Skin of body (tissue), 2 donors: ENCODE results near the gene PPARA. TPM values are rescaled to one million over a fixed set of nuclear protein-coding genes. Genes with fewer than 3 reads are reported as not detected.
"Not testable (repeated sequence)": the region's sequence is repeated elsewhere in the genome, so short reads cannot be mapped to it uniquely, and the experiment has no call there.

Experiments
- DNase-seq: peaks from one replicate; lab custom pipeline; 2025; lab: John Stamatoyannopoulos, UW
- total RNA-seq: library from RNA; depleted of rRNA; stranded (reverse); fragments of >200 nt; gene quantifications from one replicate; pipeline ENCODE4 v1.2.3, GENCODE V29; 2014

The PPARA gene
- total RNA-seq, 1 donor from 2014 or later, result 24.2 TPM

DNA sequence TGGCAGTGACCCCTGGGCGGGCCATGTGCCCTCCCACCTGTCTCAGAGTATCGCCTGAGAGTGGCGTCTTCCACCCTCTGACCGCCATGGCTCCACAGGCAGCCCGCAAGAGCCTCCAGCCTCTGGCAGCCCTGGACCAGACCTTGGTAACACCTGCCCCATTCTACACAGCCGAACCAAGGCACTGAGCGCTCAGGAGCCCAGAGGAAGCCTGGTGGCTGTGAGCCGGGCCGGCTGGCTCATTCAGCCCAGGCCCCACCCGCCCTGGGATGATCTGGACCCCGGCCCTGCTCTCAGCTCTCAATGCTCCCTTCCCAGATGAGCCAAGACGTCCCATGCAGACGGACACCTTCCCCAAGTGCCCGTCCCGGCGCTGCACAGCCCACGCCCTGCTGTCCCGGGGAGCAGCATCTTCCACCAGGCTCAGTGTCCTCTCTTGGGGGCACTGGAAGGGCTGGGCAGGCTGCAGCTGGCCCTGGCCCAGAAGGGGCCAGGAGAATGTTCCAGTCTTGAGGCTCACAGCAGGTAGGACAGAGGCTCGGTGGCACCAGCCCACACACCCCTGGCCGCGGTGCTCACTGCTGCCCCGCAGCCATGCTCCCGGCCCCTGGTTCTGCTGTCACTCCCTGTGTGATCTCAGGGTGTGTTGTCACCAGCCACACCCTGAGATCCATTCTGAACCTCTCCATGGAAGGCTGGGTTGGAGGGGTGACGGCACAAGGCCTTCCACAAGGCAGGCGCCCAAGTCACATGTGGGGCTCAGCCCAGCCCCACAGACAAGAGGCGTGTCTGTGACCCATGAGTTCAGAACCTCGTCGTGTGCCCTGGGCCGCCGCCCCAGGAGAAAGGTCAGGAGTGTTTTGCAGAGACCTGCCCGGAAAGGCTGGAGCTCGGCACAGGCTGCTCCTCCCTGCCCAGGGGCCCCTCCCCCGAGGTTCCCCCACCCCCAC, 24.2 kb upstream of the PPARA start:
- no peak for DNase-seq

DNA sequence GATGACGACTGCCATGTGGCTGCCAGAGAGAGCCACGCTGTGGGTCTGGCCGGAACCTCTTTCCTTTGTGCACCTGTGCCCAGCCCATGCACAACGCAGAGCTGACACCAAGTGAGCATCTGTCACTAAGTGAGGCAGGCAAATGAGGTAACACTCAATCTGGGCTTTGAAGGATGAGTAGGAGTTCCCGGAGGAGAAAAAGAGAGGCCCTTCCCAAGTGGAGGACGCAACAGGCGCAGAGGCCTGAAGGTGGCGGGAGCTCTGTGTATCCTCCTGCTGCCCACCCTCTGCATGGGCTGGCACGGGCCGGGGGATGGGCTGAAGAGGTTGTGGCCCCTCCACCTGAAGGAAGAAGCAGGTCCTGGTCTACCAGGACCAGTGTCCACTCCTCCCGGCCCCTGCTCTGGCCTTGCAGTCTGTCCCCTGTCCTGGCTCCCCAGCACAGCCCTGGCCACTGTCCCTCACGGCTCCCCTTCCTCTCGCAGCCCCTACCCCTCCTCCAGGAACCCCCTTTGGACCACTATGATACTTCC, 23.4 kb upstream of the PPARA start:
- no peak for DNase-seq

DNA sequence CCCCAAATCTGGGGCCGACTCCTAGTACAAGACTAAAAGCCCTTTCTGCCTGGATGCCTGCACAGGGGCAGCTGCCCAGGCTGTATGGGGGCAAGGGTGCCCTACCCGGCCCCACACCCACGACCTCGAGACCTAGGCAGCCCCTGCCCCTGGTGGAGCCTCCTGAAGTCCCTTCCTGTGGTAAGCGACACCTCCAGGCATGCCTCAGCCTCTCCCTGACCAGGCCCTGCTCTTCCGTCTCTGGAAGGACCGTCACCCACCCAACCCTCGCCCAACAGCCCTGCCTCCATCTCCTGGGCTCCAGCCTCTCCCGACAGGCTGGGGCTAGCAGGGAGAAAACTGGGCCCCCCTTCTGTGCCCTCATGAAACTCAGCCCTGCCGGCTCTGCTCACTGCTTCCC, 22.8 kb upstream of the PPARA start:
- DNase-seq, result no peak

DNA sequence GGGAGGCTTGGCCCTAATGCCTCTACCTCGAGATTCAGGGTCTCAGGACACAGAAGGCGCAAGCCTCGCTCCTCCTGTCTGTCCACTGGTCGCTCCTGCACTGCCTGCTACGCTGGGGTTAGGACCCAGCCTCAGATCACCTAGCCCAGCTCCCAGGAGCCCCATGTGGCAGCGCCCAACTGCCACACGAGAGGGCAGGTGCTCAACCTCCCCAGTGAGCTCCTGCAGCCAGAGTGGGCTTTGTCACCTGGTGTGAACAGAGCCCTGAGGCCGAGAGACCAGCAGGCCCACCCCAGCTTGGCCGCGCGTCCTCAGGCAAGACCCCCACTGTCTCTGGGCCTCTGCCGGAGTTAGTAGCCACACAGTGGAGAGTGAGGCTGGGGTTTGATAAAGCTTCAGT, 21.7 kb upstream of the PPARA start:
- DNase-seq, result no peak

DNA sequence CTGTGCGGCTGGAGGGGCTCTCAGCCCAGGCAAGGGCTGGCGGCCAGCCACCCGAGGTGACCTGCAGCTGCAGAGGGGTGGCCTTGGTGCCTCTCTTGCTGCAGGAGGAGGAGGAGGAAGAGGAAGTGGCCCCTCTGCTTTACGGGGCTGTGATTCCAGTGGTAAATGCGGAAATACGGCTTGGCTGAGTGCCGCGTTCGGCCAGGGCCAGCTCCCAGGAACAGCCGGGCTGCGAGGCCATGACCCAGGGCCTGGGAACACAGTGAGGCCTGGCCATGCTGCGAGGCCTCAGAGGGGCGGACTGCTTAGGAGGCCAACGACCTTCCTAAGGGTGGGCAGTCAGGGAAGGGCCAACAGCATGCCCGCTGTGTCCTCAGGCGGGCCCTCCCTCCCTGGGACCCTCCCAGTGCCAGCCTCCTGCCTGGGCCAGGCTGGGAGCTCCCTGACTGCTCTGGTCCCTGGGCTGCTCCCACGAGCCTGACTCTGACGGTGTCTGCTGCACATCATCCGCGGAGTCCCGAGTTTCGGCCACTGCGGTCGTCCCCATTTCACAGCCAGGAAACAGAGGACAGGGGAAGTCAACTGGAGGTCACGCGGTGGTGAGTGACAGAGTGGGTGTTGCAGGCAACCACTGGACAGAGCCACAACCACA, 20.8 kb upstream of the PPARA start:
- no peak for DNase-seq

DNA sequence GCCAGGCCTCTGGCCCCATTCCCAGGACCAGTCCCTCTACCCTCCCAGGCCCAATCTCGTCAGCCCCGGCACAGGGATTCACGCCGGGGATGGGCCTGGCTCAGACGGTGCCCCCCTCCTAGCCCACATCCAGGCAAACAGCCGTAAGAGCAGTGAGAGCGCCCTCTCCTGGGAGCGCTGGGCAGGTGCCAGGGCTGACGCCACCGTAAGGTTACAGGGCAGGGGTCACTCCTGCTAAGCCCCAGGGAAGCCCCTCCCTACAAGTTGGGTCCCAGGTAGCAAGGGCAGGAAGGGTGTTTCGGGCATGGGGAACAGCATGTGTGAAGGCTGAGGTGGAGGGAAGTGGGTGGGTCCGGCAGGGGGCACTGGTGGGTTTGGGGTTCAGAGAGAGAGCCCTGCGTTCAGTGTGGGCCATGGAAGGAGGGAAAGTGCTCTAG, 19.2 kb upstream of the PPARA start:
- no peak for DNase-seq

DNA sequence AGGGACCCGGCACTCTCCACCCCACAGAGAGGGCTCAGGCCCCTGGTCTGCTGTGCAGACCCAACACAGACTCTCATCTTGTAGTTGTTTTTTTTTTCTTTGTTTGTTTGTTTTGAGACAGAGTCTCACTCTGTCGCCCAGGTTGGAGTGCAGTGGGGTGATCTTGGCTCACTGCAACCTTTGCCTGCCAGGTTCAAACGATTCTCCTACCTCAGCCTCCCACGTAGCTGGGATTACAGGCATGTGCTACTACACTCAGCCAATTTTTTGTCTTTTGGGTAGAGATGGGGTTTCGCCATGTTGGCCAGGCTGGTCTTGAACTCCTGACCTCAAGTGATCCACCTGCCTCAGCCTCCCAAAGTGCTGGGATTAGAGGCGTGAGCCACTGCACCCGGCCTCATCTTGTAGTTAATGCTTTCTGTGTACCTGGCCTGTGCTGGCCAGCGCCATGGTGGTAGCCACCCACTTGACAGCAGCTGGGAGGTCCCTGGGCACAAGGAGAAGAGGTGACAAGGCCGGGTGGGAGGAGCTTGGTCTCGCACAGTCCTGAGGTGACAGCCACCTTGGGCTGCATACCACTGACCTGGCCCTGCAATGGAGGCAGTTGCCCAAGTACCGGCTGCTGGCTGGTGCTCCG, 18.0 kb upstream of the PPARA start:
- DNase-seq, result not testable (repeated sequence)

DNA sequence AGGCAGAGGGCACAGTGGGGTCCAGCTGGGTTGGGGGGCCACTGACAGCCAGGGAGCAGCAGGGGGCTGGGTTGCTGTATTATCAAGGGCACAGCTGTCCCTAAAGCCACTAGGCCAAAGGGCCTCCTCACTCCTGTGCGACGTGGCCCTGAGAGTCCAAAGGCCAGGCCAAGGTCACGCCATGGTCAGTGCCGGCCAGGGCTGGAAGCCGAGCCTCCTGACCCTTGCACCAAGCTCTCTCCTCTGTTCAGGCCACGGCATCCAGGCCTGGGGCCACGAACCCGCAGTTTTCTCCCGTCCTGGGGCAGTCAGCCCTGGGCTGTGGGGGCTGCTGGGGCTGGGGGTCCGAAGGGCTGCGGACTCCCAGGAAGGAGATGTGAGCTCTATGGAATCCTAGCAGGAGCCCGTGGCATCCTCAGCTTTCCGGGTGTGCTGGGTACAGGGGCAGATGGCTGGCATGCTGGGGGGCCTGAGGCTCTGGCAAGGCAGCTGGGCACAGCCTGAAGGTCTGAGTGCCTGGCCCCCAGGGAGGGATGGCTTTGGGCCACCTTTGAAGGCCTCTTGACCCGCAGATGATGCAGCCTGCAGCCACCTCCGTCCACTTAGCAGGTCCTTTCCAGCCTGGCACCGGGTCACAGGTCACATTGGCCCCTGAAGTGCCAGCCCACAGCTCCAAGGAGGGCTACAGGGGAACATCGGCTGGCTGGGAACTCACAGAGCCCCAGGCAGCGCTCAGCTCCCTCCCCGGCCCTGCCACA, 17.3 kb upstream of the PPARA start:
- DNase-seq, result no peak

DNA sequence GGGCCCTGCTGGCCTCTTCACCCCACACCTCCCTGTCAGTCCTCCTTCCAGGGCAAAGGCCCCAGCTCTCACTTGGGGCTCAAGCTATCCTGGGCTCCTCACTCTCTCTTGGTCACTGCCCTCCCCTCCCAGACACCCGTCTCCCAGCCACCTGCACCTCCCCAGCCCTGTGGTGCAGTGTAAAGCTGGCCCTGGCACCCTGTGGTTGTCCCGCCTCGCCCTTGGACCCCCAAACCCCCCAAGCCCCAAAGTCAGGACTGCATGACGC, 16.8 kb upstream of the PPARA start:
- no peak for DNase-seq

DNA sequence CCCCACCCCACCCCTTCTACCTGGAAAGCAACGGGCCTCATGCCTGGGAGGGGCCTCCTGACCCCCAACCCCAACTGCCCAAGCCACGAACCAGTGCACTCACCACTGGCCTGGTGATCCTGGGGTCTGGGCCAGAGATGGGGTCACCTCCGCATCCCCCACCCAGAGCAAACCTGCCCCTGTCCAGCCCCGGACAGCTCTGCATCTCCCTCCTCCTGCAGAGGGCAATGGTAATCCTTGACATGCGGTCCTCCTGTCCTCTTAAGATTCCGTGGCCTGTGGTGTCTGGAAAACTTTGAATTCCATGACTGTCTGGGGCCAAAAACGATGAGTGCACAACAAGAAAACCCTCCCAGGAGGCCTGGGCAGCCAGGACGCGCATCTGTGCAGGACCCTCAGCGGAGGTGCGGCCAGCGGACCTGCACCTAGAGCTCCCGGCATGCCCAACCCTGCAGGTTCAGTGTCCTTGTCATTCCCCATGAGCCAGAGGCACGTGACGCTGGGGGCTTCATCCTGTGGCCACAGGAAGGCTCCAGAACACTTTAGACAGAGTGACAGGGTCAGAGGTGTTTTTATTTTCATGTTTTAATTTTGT, 16.1 kb upstream of the PPARA start:
- DNase-seq, result no peak

DNA sequence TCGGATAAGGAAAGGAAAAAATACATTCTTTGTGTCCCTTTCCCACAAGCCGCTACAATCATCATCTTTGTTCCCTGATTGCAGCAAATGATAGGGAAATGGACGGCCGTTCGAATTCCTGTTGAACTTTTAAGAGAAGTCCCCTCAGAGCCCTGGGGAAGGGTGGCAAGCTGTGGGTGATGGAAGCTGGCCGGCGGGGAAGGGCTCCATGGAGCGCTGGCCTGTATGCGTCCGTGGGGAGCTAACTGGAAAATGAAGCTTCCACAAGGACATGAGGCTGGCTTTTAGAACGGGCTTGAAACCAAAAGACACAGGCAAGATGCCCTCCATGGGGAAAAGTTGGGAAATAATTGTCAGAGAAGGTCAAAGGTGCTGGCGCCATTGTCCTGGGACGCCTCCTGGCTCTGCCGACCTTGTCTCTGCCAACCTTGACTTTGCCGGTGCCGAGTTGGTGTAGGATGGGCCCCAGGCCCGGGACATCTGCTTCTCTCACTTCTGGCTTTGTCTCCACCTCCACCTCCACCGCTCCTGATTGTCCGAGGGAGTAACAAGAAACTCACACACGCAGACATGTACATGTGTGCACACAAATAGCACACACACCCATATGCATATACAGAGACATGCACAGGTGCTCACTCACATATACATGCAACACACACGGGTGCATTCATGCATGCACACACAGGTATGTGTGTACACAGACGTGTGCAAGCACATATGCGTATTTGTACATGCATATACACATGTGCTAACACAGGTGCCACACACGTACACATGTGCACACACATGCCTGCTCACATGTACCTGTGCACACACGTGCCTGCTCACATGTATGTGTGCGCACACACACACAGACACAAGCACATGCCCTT, 14.5 kb upstream of the PPARA start:
- DNase-seq, result no peak

DNA sequence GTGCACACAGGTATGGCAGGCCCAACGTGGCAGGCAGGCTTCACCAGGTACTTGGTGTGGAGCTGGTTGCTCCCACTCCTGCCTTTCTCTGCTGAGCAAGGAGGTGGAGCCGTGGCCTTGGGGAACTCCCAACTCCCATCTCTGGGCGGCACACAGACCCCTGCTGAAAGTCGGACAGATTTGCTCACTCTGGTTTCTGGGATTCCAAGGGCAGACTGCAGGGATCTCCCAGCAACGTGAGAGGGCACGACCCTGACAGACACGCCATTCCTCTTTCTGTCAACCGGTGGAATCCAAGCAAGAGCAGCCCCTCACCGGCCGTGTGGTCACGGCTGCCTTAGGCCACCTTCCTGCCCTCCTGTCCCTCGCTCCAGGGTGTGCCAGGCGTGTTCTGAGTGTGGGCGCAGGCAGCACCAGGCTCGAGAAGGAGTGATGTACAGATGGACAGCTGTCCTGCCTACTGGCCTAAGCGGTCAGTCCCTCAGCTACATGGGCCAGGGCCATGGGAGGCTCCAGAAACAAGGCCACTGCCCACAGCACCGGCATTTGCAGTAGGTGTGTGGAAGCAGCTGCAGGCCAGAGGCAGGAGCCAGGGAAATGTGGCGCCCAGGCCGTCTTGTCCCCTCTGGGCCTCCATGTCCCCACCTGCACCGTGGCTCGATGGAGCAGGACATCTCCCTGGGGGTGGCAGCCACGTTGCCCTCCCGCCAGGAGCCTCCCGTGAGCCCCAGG, 13.7 kb upstream of the PPARA start:
- DNase-seq, result no peak

DNA sequence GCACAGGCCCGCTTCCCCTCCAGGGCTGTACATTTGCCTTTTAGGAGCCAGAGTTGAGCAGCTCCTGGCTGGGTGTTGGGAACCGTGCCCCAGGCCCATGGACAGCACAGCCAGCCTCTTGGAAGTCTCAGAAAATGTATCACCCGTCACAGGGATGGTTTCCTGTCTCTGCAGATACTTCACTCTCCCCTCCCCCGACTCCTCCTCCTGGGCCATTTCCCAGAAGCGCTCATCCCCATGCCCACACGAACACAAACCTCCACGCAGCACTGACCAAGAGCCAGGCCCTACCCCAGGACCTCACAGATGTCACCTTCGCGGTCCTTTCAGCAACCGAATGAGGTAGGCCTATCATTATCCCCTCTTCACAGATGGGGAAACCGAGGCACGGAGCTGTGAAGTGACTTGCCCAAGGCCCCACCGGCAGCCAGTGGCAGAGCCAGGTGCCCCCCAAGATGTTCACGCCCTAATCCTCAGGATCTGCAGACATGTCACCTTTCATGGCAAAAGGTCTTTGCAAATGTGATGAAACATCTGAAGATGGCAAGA, 13.0 kb upstream of the PPARA start:
- DNase-seq, result no peak

DNA sequence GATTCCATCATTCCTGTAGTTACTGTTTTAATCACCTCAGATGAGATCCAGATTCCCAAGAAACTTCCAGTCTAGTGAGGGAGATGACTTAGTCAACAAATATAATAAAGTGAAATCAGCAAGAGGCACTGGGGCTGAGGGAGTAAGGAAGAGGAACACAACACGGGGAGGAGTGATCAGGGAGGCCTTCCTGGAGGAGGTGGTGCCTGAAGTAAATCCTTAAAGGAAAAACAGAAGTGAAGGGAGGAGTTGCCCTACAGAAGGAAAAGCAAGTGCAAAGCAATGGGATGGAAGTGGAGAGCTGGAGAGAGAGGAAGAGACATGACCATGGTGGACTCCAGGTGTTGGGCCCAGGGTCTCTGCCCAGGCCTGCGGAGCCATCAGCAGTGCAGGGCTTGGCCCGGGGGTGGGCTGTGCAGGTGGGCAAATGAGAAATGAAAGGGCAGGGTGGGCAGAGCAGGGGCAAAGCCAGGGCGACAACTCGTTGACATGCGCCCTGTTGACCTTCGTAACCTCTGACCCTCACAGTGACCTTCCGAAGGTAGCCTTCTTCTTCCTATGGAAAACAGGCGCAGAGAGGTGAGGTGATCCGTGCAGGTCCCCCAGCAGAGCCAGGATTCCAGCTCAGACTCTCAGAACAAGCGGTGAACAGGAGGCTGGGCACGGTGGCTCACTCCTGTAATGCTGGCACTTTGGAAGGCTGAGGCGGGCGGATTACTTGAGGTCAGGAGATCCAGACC, 12.1 kb upstream of the PPARA start:
- no peak for DNase-seq

DNA sequence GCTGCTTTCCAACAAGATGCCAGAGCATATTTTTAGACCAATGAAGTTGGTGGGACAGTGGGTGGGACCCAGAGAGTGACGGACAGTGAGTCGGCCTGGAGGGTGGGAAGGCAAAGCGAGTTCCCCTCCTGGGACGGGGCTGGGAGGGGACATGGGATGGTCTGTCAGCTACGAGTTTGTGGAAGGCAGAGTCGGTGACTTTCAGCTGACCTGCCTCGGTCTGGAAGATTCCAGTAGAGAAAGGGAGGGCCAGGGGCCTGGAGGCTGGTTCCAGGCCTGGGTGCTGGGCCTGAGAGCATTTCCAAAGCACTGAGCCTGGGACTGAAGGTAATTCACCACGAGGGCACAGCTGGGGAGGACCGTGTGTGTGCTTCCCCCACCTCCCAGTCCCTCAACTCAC, 10.9 kb upstream of the PPARA start:
- DNase-seq, result not testable (repeated sequence)

DNA sequence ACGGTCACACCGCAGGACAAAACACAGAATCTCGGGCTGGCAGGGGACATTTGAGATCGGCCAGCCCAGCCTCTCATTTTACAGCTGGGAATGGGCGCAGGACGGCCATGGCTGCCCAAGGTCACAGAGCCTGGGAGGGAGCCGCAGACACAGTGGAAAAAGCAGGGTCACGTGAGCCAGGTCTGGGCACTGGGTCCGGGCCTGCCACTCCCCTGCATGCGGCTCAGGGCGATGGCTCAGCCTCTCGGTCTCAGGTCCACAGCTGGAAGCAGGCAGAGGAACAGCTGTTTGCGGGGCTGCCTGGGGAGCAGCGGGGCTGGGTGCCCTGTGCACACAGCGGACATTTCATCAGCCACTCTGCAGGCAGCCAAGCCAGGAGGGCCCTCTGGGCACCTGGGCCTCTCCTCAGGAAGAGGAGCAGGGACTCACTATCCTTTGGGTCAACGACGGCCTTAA, 10.4 kb upstream of the PPARA start:
- no peak for DNase-seq

DNA sequence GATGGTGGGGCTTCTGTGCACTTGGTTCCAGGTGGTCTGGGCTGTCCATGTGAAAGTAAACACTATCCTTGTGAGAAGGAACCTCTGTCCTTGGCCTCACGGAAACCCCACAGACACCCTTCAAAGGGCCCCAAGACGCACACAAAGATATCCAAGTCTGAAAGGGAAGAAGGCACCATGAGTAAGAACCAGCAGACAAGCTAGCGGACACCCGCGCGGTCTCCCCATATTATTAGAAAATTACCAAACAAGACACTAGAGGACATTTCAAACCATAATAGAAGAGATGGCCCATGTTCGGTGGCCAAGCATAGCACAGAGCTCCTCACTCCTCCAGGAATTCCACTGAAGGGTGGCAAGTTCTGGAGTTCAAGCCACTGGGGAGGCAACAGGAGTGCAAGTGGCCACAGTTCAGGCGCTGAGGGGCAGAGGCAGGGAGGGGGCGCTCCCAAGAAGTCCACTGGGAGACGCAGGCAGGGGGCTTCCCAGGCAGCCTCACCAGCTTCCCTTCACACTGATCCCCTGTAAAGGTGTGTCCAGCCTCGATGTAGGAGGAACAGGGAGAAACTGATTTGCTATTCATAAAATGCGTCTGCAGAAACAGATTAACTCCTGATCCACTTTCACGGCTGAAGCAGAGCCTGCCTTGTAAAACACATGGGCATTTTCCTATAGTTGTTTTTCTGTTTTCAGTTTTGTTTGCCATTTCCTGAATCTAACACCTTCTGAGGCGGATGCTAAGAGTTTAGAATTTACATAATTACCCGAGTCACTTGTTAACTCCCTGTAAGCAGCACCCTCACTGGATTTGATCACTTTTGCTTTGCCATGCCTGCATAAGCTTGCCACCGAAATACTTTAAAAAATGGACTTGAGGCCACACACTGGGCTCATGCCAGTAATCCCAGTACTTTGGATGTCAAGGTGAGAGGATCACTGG, 9.1 kb upstream of the PPARA start:
- no peak for DNase-seq
